Prostate gland (tissue), 2 donors: ENCODE measurements around the gene HDHD5. TPM values are rescaled to one million over a fixed set of nuclear protein-coding genes. Genes with fewer than 3 reads are reported as not detected.

Source experiments
- DNase-seq: peaks from one replicate; pipeline ENCODE4 v3.0.0-alpha.2; 2019; ENCODE audit warnings: low spot score
- H3K27ac ChIP-seq, 2 donors: fragments of 200-600 bp; sonication (generic); 2 replicates each; pipeline ENCODE4 v1.5.1; 2017 to 2019
- H3K27me3 ChIP-seq: fragments of 200-600 bp; sonication (generic); replicated peaks from 2 replicates; pipeline ENCODE4 v1.5.1; 2019; ENCODE audit not compliant: insufficient read depth
- H3K36me3 ChIP-seq, 2 donors: fragments of 200-600 bp; sonication (generic); 1 replicate in 1 of 2; 2 replicates in 1 of 2; pipeline versions ENCODE4 v1.5.1 to v1.8.1; 2017 to 2019
- H3K4me1 ChIP-seq: fragments of 200-600 bp; sonication (generic); replicated peaks from 2 replicates; pipeline ENCODE4 v1.5.1; 2019
- H3K4me3 ChIP-seq, 2 donors: fragments of 200-600 bp; sonication (generic); 2 replicates each; pipeline ENCODE4 v1.5.1; 2017 to 2019
- H3K9me3 ChIP-seq: fragments of 200-600 bp; sonication (generic); 2 replicates; pipeline ENCODE4 v1.5.1; 2017
- POLR2A ChIP-seq: fragments of 450-650 bp; IDR thresholded peaks from one replicate; pipeline ENCODE4 v1.6.1; 2016; ENCODE audit warnings: antibody characterized with exemption, mild to moderate bottlenecking
- POLR2AphosphoS5 ChIP-seq: sonication (generic); formaldehyde crosslinking; IDR thresholded peaks from one replicate; pipeline ENCODE4 v1.6.1; 2017; ENCODE audit warnings: antibody characterized with exemption
- WGBS: methylation state at CpG from one replicate; pipeline ENCODE4 v1.1.5; 2018; 5-methylcytosine and 5-hydroxymethylcytosine counted together
- intact Hi-C: fragments of 100-400 bp; cut with DNase I; formaldehyde crosslinking; loops from one replicate; pipeline ENCODE4 v1.14.2; 2022
- total RNA-seq, 2 donors: library from RNA; depleted of rRNA; stranded (reverse); fragments of >200 nt; gene quantifications; one replicate each; pipeline ENCODE4 v1.1.0, GENCODE V29; 2016
- TF ChIP-seq, protein P1 (sequence below), 4 experiments: fragments of 200-600 bp in 2 of 4; fragments of 450-650 bp in 2 of 4; sonication (generic) in 2 of 4; IDR thresholded peaks; 1 replicate in 3 of 4; 2 replicates in 1 of 4; pipeline ENCODE4 v1.5.1; 2016 to 2019; ENCODE audit warnings: antibody characterized with exemption in 4 of 4, mild to moderate bottlenecking in 2 of 4, moderate library complexity in 2 of 4

The HDHD5 gene
- total RNA-seq, 2 donors from 2014 or later: 38.7 to 51.6 TPM

DNA sequence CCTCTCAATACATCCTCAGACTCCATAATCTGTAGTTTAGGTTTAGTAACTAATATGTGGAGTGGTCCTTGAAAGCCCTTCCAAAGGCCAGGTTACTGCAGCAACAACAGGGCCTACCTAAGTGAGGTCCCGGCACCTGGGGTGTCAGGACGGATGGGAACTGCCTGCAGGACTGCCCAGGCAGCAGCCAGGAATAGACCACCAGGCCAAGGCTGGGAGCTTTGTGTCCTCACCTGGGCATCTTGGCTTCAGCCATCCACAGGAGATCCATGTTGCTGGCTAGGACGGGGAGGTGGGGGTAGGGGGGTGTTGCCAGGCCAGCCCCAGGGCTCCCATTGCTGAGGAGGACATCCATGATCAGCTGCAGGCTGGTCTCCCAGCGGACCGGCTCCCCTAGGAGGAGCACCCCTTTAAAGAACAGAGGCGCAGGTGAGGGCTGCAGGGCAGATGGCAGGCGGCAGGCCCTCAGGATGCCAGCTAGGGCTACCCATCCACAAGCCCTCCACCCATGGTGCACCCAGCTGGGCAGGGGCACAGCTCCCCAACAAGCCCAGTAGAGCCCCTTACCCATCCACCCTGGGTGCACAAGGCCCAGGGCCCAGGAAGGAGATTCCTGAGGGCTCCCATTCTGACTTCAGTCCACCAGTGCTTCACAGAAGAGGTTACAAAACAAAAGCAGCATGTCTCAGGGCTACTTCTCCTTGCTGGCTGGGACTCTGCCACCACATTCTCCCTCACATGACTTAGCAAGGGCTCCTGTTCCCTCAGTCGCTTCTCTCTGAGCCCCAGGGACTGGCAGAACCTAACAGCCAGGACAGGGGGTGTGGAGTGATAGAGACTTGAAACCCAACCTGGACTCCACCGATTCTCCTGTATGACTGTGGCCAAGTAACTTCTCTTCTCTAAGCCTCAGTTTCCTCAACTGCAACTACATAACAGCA, 18.0 kb downstream of the HDHD5 start:
- H3K4me1 ChIP-seq: no peaks in the 10 kb centered on the region
- intact Hi-C loops: no loop called here
- no peaks in the 10 kb centered on the region for H3K27me3 ChIP-seq
- no peaks in the 10 kb centered on the region for H3K9me3 ChIP-seq
- no peak overlapping the region for H3K27ac ChIP-seq
- WGBS: 93% methylated on average over 9 of the region's 9 CpGs
- no peak for DNase-seq
- H3K36me3 ChIP-seq: peaks cover 0 to 6% of the 10 kb centered on the region in 2 donors
- TF ChIP-seq POLR2A (no peak), POLR2AphosphoS5 (no peak)
- TF ChIP-seq, protein P1, sequence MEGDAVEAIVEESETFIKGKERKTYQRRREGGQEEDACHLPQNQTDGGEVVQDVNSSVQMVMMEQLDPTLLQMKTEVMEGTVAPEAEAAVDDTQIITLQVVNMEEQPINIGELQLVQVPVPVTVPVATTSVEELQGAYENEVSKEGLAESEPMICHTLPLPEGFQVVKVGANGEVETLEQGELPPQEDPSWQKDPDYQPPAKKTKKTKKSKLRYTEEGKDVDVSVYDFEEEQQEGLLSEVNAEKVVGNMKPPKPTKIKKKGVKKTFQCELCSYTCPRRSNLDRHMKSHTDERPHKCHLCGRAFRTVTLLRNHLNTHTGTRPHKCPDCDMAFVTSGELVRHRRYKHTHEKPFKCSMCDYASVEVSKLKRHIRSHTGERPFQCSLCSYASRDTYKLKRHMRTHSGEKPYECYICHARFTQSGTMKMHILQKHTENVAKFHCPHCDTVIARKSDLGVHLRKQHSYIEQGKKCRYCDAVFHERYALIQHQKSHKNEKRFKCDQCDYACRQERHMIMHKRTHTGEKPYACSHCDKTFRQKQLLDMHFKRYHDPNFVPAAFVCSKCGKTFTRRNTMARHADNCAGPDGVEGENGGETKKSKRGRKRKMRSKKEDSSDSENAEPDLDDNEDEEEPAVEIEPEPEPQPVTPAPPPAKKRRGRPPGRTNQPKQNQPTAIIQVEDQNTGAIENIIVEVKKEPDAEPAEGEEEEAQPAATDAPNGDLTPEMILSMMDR (IDR thresholded peaks at IDR 0.05): no peak
- H3K4me3 ChIP-seq: no peak overlapping the region

DNA sequence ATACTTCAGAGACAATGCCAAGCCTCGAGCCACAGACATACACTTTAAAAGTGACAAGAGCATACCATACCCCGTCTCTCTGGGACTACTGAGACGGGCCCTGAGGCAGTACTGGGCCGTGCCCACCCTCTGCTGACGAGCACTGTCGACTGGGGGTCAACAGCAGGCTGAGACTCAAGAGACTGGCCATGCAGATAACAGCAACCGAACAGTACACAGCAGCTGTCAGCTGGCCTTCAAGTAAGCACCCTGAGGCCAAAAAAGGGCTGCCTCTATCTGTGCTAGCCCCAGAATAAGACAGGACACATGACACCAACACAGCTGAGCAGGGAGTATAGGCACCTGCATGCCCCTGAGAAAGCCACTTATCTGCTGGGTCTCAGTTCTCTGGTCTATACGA, 19.1 kb downstream of the HDHD5 start:
- Histone ChIP-seq H3K36me3 (peaks cover 0 to 6% of the 10 kb centered on the region in 2 donors), H3K4me3 (no peak overlapping the region), H3K4me1 (no peaks in the 10 kb centered on the region), H3K27me3 (no peaks in the 10 kb centered on the region), H3K9me3 (no peaks in the 10 kb centered on the region), H3K27ac (no peak overlapping the region)
- 77% methylated on average over 8 of the region's 8 CpGs for WGBS
- intact Hi-C loops: no loop called here
- DNase-seq: no peak
- TF ChIP-seq, protein P1 (IDR thresholded peaks at IDR 0.05): no peak
- TF ChIP-seq POLR2A (no peak), POLR2AphosphoS5 (no peak)

DNA sequence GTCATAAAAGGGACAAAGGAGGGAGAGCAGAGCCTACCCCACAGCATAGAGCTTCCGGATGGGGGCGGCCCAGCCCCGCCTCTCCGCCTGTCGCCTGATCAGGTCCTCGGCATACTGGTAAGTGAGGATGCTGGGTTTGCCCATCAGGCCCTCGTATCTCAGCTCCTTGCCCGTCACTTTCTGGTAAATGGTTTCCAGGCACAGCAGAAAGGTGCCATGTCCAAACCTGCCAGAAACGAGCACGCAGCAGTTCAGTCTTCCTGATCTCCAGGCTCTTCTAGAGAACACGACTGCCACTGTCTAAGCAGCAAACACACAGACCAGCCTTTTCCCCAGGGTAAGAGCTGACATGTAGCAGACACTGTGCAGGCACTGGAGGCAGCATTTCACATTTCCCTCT, 20.6 kb downstream of the HDHD5 start:
- intact Hi-C loops: no loop called here
- Histone ChIP-seq H3K4me3 (no peak overlapping the region), H3K27me3 (no peaks in the 10 kb centered on the region), H3K27ac (no peak overlapping the region), H3K36me3 (peaks cover 0 to 5% of the 10 kb centered on the region in 2 donors), H3K9me3 (no peaks in the 10 kb centered on the region), H3K4me1 (no peaks in the 10 kb centered on the region)
- DNase-seq: no peak
- TF ChIP-seq POLR2A: no peak
- no peak for TF ChIP-seq POLR2AphosphoS5
- TF ChIP-seq, protein P1 (IDR thresholded peaks at IDR 0.05): no peak
- 79% methylated on average over 11 of the region's 11 CpGs for WGBS

DNA sequence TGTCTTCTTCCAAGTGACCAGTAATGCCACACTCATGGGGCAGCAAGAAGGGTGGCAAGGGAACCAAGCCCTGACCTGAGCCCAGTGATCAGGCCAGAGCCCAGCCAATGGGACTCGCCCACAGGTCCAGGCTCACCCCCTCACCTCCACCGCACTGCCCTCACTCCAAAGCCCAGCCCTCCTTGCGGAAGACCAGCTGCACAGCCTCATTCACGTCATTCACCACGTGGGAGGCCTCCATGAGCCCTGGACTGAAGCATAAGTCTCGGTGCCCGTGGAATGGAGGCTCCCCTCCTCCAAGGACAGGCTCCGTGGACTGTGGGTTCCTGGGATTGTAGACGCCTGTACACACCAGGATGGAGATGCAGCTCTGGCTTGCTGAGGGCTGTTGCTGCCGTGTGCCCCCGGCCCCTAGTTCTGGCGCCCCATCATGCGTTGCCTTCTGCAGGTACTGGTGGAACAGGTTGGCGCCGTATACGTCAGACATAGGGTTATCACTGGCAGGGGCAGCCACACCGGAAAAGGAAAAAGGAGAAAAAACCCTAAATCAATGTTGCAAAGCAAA, 21.1 kb downstream of the HDHD5 start:
- Histone ChIP-seq H3K9me3 (no peaks in the 10 kb centered on the region), H3K36me3 (no peaks in the 10 kb centered on the region), H3K4me1 (no peaks in the 10 kb centered on the region), H3K27ac (no peak overlapping the region), H3K4me3 (no peak overlapping the region), H3K27me3 (no peaks in the 10 kb centered on the region)
- DNase-seq: no peak
- WGBS: 85% methylated on average over 17 of the region's 17 CpGs
- TF ChIP-seq POLR2A: no peak
- TF ChIP-seq, protein P1 (IDR thresholded peaks at IDR 0.05): no peak
- TF ChIP-seq POLR2AphosphoS5: no peak
- intact Hi-C loops: no loop called here
